Uterus (tissue), 4 donors: ENCODE results near the gene POLR1F. TPM values are rescaled to one million over a fixed set of nuclear protein-coding genes. Genes with fewer than 3 reads are reported as not detected.

Source experiments
- DNase-seq, 2 donors: peaks; one replicate each; pipeline ENCODE4 v3.0.0-alpha.2; 2019 to 2020
- H3K27ac ChIP-seq, 2 donors: fragments of 200-600 bp; sonication (generic); 1 replicate in 1 of 2; 2 replicates in 1 of 2; pipeline ENCODE4 v1.5.1; 2016 to 2018
- H3K27me3 ChIP-seq, 2 donors: fragments of 200-600 bp; sonication (generic); one replicate each; pipeline ENCODE4 v1.5.1; 2018 to 2019; ENCODE audit warnings: control low read depth in 1 of 2
- H3K36me3 ChIP-seq, 2 donors: fragments of 200-600 bp; sonication (generic); one replicate each; pipeline ENCODE4 v1.5.1; 2019; ENCODE audit warnings: control low read depth in 1 of 2
- H3K4me1 ChIP-seq, 2 donors: fragments of 200-600 bp; sonication (generic); one replicate each; pipeline ENCODE4 v1.5.1; 2018 to 2019; ENCODE audit warnings: control low read depth in 1 of 2
- H3K4me3 ChIP-seq, 2 donors: fragments of 200-600 bp; sonication (generic); 1 replicate in 1 of 2; 2 replicates in 1 of 2; pipeline ENCODE4 v1.5.1; 2018 to 2019; ENCODE audit warnings: mild to moderate bottlenecking in 1 of 2
- H3K9me3 ChIP-seq, 2 donors: fragments of 200-600 bp; sonication (generic); one replicate each; pipeline ENCODE4 v1.5.1; 2019; ENCODE audit warnings: control low read depth in 1 of 2
- CTCF ChIP-seq, 4 experiments: fragments of 200-600 bp in 2 of 4; fragments of 450-650 bp in 2 of 4; sonication (generic) in 2 of 4; IDR thresholded peaks; one replicate each; pipeline ENCODE4 v1.5.1; 2016 to 2019; ENCODE audit warnings: antibody characterized with exemption in 4 of 4, mild to moderate bottlenecking in 2 of 4, moderate library complexity in 1 of 4
- POLR2A ChIP-seq, 2 donors: fragments of 450-650 bp; IDR thresholded peaks; one replicate each; pipeline ENCODE4 v1.6.1; 2016; ENCODE audit warnings: antibody characterized with exemption in 2 of 2, mild to moderate bottlenecking in 1 of 2, moderate library complexity in 1 of 2
- intact Hi-C: fragments of 100-400 bp; cut with DNase I; formaldehyde crosslinking; loops from one replicate; pipeline ENCODE4 v1.15.1; 2023; ENCODE audit warnings: low total_unique reads
- total RNA-seq, 4 donors: library from RNA; depleted of rRNA in 3 of 4; stranded (reverse); fragments of >200 nt in 3 of 4; gene quantifications; one replicate each; pipeline versions ENCODE4 v1.1.0 to v1.2.4, GENCODE V29; 2014 to 2023
- donor health status: DM: yes; HTN: yes; CAD: no.

Gene POLR1F
- total RNA-seq, 4 donors from 2014 or later, result 5.6 to 30.8 (median 12.1) TPM

DNA sequence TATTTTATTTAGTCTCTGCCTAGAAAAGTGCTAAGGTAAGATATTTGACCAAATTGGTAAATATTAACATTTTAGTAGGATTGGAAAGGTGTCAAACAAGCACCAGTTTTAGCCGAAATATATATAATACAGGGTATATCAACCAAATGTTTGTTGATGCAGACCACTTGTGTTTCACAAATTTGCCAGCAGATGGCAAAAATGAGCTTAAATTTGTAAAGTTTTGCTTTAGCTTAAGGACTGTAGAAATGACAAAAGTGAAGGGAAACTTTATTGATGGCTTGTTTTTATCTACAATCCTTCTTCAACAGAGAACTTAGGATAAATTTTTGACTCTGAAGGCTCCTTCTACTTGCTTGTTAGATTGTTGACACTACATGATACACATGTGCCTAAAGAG, 4.8 kb upstream of the POLR1F start:
- peak in 1 of 2 donors; percentile 36 for DNase-seq
- intact Hi-C loops, result no loop called here

GRCh38 chr7:19709249-19709578, 377 bp upstream of the POLR1F start:
- DNase-seq, result no peak
- intact Hi-C loops, result no loop called here
- H3K4me3 ChIP-seq, result peak overlapping the region; percentile 49 to 82
- peak overlapping the region; percentile 62 to 69 for H3K27ac ChIP-seq
- H3K9me3 ChIP-seq, result no peaks in the 10 kb centered on the region
- no peaks in the 10 kb centered on the region for H3K27me3 ChIP-seq
- peaks cover 0 to 7% of the 10 kb centered on the region in 2 donors for H3K4me1 ChIP-seq
- no peaks in the 10 kb centered on the region for H3K36me3 ChIP-seq
- TF ChIP-seq POLR2A (IDR thresholded peaks at IDR 0.05) (no peak), CTCF (IDR thresholded peaks at IDR 0.05) (no peak)

More for the DNA sequence above, 4.8 kb upstream of the POLR1F start:
- Histone ChIP-seq H3K4me1 (no peaks in the 10 kb centered on the region), H3K27ac (no peak overlapping the region), H3K9me3 (no peaks in the 10 kb centered on the region), H3K4me3 (no peak overlapping the region), H3K36me3 (no peaks in the 10 kb centered on the region), H3K27me3 (no peaks in the 10 kb centered on the region)
- no peak for TF ChIP-seq POLR2A (IDR thresholded peaks at IDR 0.05)
- peak; percentile 49 to 66 (median 58) for TF ChIP-seq CTCF (IDR thresholded peaks at IDR 0.05)

DNA sequence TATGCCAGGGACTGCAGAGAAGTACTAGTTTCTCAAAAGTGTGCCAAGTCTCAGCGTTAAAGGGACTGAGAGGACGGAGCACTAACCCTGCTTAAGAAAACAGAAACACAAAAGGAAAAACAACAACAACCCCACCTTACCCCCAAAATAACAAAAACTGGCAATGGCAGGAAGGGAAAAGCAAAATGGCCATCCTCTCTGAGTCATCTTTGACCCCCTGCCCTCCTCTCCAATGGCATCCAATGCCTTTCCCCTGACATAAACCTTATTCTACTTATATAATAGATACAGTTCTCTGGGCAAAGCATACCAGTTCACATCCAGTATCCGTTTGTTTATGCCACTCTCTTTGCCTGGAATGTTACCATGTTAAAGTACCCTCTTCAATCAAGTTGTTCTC, 1.6 kb downstream of the POLR1F start:
- Histone ChIP-seq H3K27ac (no peak overlapping the region), H3K36me3 (no peaks in the 10 kb centered on the region), H3K4me3 (no peak overlapping the region), H3K4me1 (peaks cover 0 to 7% of the 10 kb centered on the region in 2 donors), H3K27me3 (no peaks in the 10 kb centered on the region), H3K9me3 (no peaks in the 10 kb centered on the region)
- no peak for TF ChIP-seq CTCF (IDR thresholded peaks at IDR 0.05)
- no peak for TF ChIP-seq POLR2A (IDR thresholded peaks at IDR 0.05)
- intact Hi-C loops, result no loop called here
- no peak for DNase-seq

DNA sequence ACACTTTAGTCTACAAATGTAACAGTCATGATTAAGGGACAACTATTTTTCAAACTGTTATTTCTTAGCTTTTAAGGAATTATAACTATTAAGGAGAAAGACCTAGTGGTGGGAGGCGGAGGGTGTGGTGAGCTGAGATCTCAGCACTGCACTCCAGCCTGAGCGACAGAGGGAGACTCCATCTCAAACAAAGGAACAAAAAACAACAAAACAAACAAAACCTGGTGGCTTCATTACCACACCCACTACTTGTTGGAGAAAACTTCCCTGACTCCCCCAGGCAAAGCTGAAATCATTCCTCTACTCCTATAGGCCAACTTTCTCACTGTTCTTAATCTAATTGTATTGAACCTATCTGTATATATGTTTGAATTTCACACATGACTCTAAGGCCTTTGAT, 3.2 kb downstream of the POLR1F start:
- intact Hi-C loops, result no loop called here

GRCh38 chr7:19701471-19701870, 7.4 kb downstream of the POLR1F start:
- intact Hi-C loops, result no loop called here
- no peaks in the 10 kb centered on the region for H3K9me3 ChIP-seq
- H3K4me3 ChIP-seq, result no peak overlapping the region
- DNase-seq, result no peak
- H3K4me1 ChIP-seq, result no peaks in the 10 kb centered on the region
- no peaks in the 10 kb centered on the region for H3K27me3 ChIP-seq
- H3K36me3 ChIP-seq, result no peaks in the 10 kb centered on the region
- TF ChIP-seq POLR2A (IDR thresholded peaks at IDR 0.05) (no peak), CTCF (IDR thresholded peaks at IDR 0.05) (no peak)
- no peak overlapping the region for H3K27ac ChIP-seq

More for the DNA sequence above, 3.2 kb downstream of the POLR1F start:
- Histone ChIP-seq H3K36me3 (no peaks in the 10 kb centered on the region), H3K4me1 (peaks cover 0 to 7% of the 10 kb centered on the region in 2 donors), H3K27me3 (no peaks in the 10 kb centered on the region), H3K4me3 (no peak overlapping the region), H3K9me3 (no peaks in the 10 kb centered on the region), H3K27ac (no peak overlapping the region)
- no peak for DNase-seq
- TF ChIP-seq POLR2A (IDR thresholded peaks at IDR 0.05) (no peak), CTCF (IDR thresholded peaks at IDR 0.05) (no peak)
